Caco-2 (cell line): ENCODE results near the gene DAGLB. TPM values are rescaled to one million over a fixed set of nuclear protein-coding genes. Genes with fewer than 3 reads are reported as not detected.

ENCODE experiments used
- BruUV-seq: library from RNA; stranded (reverse); fragments of 400-500 nt; replicated peaks from 2 replicates; lab custom pipeline; 2021; lab: Mats Ljungman, UMichigan
- CTCF ChIA-PET: fragments of 300-600 bp; sonication (Branson Sonifier 250); formaldehyde crosslinking; loops from one replicate; lab custom pipeline; 2022; ENCODE audit warnings: antibody characterized with exemption; lab: Charles Lee
- POLR2A ChIA-PET: fragments of 300-600 bp; sonication (Branson Sonifier 250); formaldehyde crosslinking; loops from one replicate; lab custom pipeline; 2022; ENCODE audit warnings: antibody characterized with exemption; lab: Charles Lee
- DNase-seq, 2 experiments: peaks; one replicate each; pipeline versions ENCODE4 v3.0.0 to v3.0.0-alpha.2; 2020 to 2022
- H3K27me3 ChIP-seq: replicated peaks from 2 replicates; pipeline ENCODE4 v1.6.0; 2011; ENCODE audit warnings: low read length; ENCODE audit not compliant: control insufficient read depth, insufficient read depth
- H3K36me3 ChIP-seq: 2 replicates; pipeline ENCODE4 v1.5.1; 2011; ENCODE audit warnings: low read length; ENCODE audit not compliant: control insufficient read depth, insufficient read depth
- H3K4me1 ChIP-seq: fragments of 250-450 bp; sonication (Bioruptor Pico); 2 replicates; pipeline ENCODE4 v1.5.1; 2020; ENCODE audit warnings: mild to moderate bottlenecking
- H3K4me3 ChIP-seq: 2 replicates; pipeline ENCODE4 v1.5.1; 2011; ENCODE audit warnings: low read depth, mild to moderate bottlenecking, control low read depth, low read length
- H3K9me3 ChIP-seq: fragments of 250-450 bp; sonication (Bioruptor Pico); 2 replicates; pipeline ENCODE4 v1.5.1; 2020; ENCODE audit warnings: mild to moderate bottlenecking, moderate library complexity
- H3K27ac Mint-ChIP-seq: one replicate; pipeline ENCODE4 v1.8.0; 2022; ENCODE audit warnings: mixed read lengths; ENCODE audit not compliant: unreplicated experiment
- H3K27me3 Mint-ChIP-seq: one replicate; pipeline ENCODE4 v1.8.0; 2022; ENCODE audit warnings: mixed read lengths; ENCODE audit not compliant: insufficient read depth, unreplicated experiment
- H3K36me3 Mint-ChIP-seq: one replicate; pipeline ENCODE4 v1.8.0; 2022; ENCODE audit warnings: mild to moderate bottlenecking, mixed read lengths; ENCODE audit not compliant: insufficient read depth, unreplicated experiment
- H3K4me1 Mint-ChIP-seq: one replicate; pipeline ENCODE4 v1.8.0; 2022; ENCODE audit warnings: low read depth, mixed read lengths; ENCODE audit not compliant: unreplicated experiment
- H3K4me3 Mint-ChIP-seq: one replicate; pipeline ENCODE4 v1.8.0; 2022; ENCODE audit warnings: mild to moderate bottlenecking, moderate library complexity, mixed read lengths; ENCODE audit not compliant: unreplicated experiment
- H3K9me3 Mint-ChIP-seq: one replicate; pipeline ENCODE4 v1.8.0; 2022; ENCODE audit warnings: mixed read lengths; ENCODE audit not compliant: unreplicated experiment
- intact Hi-C: fragments of 100-400 bp; cut with micrococcal nuclease; formaldehyde crosslinking; loops from one replicate; pipeline ENCODE4 v1.10.0; 2022; ENCODE audit not compliant: unreplicated experiment
- total RNA-seq: library from RNA; stranded (reverse); gene quantifications from 2 replicates; pipeline ENCODE4 v1.2.3, GENCODE V29; 2022
- TF ChIP-seq, protein P1 (sequence below), 2 experiments: fragments of 200-600 bp in 1 of 2; IDR thresholded peaks; 1 replicate in 1 of 2; 2 replicates in 1 of 2; pipeline versions ENCODE4 v1.5.1 to v1.8.0; 2011 to 2022; ENCODE audit warnings: antibody characterized with exemption in 1 of 2, control low read depth in 1 of 2, inconsistent platforms in 1 of 2, low read depth in 1 of 2, low read length in 1 of 2, mild to moderate bottlenecking in 1 of 2, moderate library complexity in 1 of 2; ENCODE audit not compliant: insufficient read depth in 1 of 2, severe bottlenecking in 1 of 2, unreplicated experiment in 1 of 2

Gene DAGLB
- total RNA-seq, 1 experiment from 2014 or later = 25.8 TPM

DNA sequence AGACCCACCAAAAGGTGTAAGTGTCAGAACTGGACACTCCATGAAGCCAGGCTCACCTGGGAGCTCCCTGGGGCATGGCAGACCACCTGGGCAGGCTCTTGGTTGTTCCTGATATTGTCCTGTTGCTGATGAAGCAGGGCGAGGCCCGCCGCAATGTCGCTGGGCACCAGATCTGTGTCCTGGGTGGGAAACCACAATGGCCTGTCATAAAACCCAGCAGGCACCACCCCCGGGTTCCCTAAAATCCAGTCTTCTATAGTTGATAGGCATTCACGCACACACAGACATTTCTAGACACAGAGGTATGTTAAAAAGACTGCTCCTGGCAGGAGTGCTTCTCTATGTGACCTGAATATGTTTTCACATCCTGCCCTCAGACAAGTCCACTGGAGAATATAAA, 15.0 kb downstream of the DAGLB start:
- BruUV-seq = no TSS peak

DNA sequence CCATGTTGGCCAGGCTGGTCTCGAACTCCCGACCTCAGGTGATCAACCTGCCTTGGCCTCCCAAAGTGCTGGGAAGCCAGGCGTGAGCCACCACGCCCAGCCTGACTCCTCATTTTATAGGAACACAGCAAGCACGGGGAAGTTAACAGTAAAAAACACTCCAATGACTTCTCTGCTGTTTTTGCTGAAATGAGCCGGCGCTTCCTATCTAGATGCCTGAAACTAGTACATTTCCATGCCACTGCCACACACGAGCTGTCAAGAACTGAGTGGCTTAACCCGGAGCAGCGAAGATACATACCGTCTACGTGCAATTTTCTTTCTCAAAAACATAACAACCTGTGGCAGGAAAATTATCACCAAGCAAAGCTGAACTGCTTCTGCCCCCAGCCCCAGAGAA, 16.8 kb downstream of the DAGLB start:
- Mint-ChIP-seq H3K27me3 (no peaks in the 10 kb centered on the region), H3K4me3 (no peak overlapping the region), H3K4me1 (no peaks in the 10 kb centered on the region), H3K27ac (no peak overlapping the region), H3K36me3 (peaks cover 61% of the 10 kb centered on the region), H3K9me3 (no peaks in the 10 kb centered on the region)
- ChIA-PET CTCF (no interaction called here), POLR2A (no interaction called here)
- H3K36me3 ChIP-seq = no peaks in the 10 kb centered on the region; the same call in 1 of the 2 replicates
- H3K4me3 ChIP-seq = no peak overlapping the region
- no peaks in the 10 kb centered on the region for H3K9me3 ChIP-seq
- intact Hi-C loops = loop anchor here (10.0 kb wide), 1 partner anchor 46 kb away; no protein-coding TSS in a partner anchor
- no peaks in the 10 kb centered on the region for H3K27me3 ChIP-seq
- no peaks in the 10 kb centered on the region for H3K4me1 ChIP-seq
- TF ChIP-seq, protein P1, sequence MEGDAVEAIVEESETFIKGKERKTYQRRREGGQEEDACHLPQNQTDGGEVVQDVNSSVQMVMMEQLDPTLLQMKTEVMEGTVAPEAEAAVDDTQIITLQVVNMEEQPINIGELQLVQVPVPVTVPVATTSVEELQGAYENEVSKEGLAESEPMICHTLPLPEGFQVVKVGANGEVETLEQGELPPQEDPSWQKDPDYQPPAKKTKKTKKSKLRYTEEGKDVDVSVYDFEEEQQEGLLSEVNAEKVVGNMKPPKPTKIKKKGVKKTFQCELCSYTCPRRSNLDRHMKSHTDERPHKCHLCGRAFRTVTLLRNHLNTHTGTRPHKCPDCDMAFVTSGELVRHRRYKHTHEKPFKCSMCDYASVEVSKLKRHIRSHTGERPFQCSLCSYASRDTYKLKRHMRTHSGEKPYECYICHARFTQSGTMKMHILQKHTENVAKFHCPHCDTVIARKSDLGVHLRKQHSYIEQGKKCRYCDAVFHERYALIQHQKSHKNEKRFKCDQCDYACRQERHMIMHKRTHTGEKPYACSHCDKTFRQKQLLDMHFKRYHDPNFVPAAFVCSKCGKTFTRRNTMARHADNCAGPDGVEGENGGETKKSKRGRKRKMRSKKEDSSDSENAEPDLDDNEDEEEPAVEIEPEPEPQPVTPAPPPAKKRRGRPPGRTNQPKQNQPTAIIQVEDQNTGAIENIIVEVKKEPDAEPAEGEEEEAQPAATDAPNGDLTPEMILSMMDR (IDR thresholded peaks at IDR 0.05; ENCODE audit: insufficient read depth in 1 of 2, low read depth in 1 of 2, low read length in 1 of 2, severe bottlenecking in 1 of 2, unreplicated experiment in 1 of 2) = no peak
- DNase-seq = no peak
- no TSS peak for BruUV-seq

More for the DNA sequence above, 15.0 kb downstream of the DAGLB start:
- no peaks in the 10 kb centered on the region for H3K36me3 ChIP-seq
- Mint-ChIP-seq H3K36me3 (peaks cover 52% of the 10 kb centered on the region), H3K27ac (no peak overlapping the region), H3K4me3 (no peak overlapping the region), H3K4me1 (no peaks in the 10 kb centered on the region), H3K9me3 (no peaks in the 10 kb centered on the region), H3K27me3 (no peaks in the 10 kb centered on the region)
- DNase-seq = no peak
- ChIA-PET CTCF (no interaction called here), POLR2A (no interaction called here)
- no peaks in the 10 kb centered on the region for H3K9me3 ChIP-seq
- H3K4me1 ChIP-seq = no peaks in the 10 kb centered on the region
- H3K27me3 ChIP-seq = no peaks in the 10 kb centered on the region
- intact Hi-C loops = loop anchor here (10.0 kb wide), 1 partner anchor 48 kb away; no protein-coding TSS in a partner anchor
- TF ChIP-seq, protein P1 (IDR thresholded peaks at IDR 0.05; ENCODE audit: insufficient read depth in 1 of 2, low read depth in 1 of 2, low read length in 1 of 2, severe bottlenecking in 1 of 2, unreplicated experiment in 1 of 2) = no peak
- no peak overlapping the region for H3K4me3 ChIP-seq

DNA sequence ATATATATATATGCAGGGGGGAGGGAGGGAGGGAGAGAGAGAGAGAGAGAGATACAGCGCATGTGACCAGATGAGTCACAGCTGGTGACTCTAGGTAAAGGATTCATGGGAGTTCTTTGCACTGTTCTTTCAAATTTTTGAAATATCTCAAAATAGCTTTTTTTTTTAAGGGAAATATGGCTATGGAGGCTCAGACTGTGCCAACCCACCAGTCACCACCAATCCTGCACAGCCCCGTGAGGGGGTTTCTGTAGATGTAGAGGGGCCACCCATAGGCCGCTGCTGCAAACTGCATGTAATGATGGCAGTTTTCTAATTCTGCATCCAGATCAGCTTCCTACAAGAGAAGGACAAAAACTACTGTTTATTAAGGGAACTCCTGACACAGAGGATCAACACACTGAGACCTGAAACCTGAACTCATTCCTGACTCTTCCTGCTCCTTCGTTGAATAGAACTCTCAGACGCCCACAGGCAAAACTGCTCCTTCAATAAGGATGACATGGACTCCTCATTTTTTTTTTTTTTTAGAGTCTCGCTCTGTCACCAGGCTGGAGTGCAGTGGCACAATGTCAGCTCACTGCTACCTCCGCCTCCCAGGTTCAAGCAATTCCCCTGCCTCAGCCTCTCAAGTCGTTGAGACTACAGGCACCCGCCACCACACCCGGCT, 17.3 kb downstream of the DAGLB start:
- Mint-ChIP-seq H3K4me3 (no peak overlapping the region), H3K4me1 (no peaks in the 10 kb centered on the region), H3K27me3 (no peaks in the 10 kb centered on the region), H3K36me3 (peaks cover 62% of the 10 kb centered on the region), H3K9me3 (no peaks in the 10 kb centered on the region), H3K27ac (no peak overlapping the region)
- DNase-seq = peak in 1 of 2 experiments; percentile 29
- no peaks in the 10 kb centered on the region for H3K4me1 ChIP-seq
- CTCF ChIA-PET = no interaction called here
- intact Hi-C loops = loop anchor here (10.0 kb wide), 1 partner anchor 46 kb away; no protein-coding TSS in a partner anchor
- POLR2A ChIA-PET = no interaction called here
- H3K4me3 ChIP-seq = no peak overlapping the region
- H3K27me3 ChIP-seq = no peaks in the 10 kb centered on the region
- H3K9me3 ChIP-seq = no peaks in the 10 kb centered on the region
- no TSS peak for BruUV-seq
- TF ChIP-seq, protein P1 (IDR thresholded peaks at IDR 0.05; ENCODE audit: insufficient read depth in 1 of 2, low read depth in 1 of 2, low read length in 1 of 2, severe bottlenecking in 1 of 2, unreplicated experiment in 1 of 2) = peak in 1 of 2 experiments; percentile 16
- H3K36me3 ChIP-seq = peaks cover 1% of the 10 kb centered on the region
